HG03064 (cell line): Measurements from ENCODE around the gene GULP1.
"Not testable (repeated sequence)": the region's sequence is repeated elsewhere in the genome, so short reads cannot be mapped to it uniquely, and the experiment has no call there.

ENCODE experiments used
- ATAC-seq: cut with Tn5 transposase; IDR thresholded peaks from one replicate; pipeline ENCODE4 v1.9.1; 2021; ENCODE audit warnings: low read depth; ENCODE audit not compliant: unreplicated experiment

Gene GULP1

DNA sequence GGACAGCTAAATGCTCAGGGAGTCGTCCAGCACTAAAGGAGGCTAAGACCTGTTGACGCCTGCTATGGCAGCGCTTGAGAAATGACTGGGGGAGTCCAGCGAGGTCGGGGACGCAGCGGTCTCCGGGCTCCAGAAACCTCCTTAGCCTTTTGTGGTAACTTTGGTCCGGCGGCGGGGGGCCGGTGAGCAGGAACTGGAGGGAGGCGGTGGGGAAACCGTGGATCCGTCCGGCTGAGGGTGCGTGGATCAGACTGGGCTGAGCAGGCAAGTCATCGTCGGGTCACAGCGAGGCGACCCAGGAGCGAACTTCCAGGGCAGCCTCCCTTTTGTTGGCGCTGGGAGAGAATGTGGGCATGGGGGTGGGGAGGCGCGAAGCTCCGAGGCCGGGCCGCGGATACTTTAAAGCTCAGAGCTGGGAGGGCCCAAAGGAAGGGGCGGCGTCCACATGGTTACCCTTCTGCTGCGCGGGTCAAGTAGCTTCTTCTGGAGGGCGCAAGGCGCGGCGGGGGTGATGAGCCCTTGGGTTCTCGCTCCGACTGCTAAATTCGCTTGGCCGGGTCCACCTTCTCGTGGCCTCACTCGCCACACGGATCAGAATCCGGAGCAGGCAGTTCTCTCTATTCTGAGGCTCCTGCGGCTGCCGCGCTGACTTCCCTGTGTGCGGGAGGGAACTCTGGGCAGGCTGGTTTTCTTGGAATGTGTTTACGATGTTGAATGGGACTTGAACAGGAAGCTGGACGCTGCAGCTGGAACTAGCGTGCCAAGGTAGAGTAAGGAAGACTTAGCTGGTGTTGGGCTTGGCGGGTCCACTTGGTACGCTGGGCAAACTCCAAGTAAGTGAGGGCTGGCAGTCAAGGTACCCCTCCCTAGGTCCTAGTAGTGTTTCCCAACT lies 920 bp downstream of the GULP1 start:
- ATAC-seq = no peak

DNA sequence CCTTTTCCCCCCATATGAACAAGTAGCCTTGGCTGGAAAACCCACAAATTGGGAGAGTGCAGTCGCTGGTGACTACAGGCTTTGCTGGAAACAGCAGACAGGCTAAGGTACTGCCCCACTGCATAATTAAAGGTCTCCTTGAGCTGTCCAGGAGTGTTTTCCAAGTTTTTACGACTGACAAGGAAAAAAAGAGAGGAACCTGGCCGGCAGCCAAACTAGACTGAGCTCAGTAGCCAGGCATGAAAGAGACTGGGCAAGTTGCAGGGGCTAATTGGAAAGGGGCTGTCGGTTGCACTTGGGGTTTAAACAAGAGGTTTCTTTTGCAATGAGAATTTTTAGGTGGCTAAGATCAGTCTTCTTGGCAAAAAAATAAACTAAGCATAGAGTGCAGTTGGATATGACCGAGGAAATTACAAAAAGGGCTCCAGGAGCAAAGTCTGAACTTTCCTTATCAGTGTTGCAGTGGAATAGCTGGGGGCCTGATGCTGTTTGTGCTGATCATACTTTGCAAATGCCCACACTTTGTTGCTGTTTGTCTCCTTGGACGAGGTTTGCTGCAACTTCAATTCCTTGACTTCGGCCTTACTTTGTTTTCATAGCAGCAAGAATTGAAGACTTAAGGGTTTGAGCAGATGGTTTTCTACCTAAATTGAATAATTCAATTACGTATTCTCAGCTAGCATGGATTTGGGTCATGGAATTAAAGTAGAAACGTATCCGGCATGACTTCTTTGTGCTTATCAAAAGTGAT lies 2.1 kb downstream of the GULP1 start:
- ATAC-seq = no peak

DNA sequence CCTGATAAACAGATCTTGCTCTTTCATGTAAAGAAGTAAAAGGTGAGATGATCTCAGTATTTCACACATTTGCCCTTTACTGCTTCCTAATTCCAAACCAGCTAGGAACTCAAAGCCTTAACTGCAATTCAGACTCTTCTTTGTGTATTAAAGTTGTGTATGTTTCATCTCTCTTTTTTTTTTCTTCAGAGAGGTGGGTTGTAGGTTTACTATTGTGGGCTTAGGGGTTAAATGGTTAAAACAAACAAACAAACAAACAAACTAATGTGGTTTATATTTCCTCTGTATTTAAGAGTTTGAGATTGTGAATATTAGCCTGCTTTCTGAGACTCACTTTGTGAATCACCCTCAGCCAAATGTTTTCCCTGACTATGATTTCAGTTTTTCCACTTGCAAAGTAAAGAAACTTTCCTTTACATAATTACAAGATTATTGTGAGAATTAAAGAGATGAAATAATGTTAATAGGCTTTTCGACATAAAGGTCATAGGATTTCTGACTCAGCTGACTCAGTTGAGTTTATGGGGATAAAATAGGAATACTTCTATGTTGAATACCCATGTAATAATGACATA lies 2.8 kb downstream of the GULP1 start:
- ATAC-seq = no peak

DNA sequence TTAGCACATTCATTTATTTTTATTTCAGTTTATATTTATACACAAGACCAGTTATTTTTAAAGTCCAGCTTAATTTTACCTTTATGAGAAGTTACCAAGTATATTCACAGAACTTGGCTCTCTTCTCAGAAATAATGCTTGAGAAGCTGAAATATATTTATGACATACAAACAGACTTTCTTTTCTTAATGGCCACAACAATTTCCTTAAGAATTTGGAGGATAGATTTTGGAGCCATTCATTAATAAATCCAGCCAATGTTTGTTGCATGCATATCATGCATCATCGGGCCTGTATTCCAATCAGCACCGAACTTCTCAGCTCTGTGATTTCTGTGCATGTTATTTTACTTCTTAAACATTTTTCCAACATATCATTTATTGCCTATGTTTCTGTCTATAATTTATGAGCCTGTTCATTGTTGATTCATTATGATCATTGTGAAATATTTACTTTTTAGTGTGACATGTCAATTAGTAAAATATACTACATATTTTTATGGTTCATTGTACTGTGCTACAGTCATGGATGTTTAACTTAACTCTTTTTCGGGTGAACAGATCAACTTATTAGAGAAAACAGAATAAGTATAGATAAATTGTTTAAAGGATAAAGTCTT lies 3.5 kb downstream of the GULP1 start:
- no peak for ATAC-seq

DNA sequence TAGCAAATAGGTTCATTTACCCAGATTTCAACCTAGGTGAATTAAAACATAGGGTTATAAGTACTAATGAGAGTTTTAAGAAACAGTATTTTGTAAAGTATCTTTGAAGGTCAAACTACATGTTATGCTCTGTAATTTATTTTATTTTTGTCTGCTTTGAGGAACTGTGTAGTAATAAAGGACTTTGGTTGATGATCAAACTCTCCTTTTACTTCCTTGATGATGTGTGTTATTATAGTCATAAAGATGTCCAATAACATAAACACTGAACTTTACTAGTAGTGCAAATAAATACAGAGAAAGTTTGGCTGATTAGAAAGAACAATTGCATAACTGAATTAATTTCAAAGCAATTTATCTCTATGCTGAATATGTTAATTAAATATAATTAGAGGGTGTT lies 6.3 kb downstream of the GULP1 start:
- ATAC-seq = no peak

DNA sequence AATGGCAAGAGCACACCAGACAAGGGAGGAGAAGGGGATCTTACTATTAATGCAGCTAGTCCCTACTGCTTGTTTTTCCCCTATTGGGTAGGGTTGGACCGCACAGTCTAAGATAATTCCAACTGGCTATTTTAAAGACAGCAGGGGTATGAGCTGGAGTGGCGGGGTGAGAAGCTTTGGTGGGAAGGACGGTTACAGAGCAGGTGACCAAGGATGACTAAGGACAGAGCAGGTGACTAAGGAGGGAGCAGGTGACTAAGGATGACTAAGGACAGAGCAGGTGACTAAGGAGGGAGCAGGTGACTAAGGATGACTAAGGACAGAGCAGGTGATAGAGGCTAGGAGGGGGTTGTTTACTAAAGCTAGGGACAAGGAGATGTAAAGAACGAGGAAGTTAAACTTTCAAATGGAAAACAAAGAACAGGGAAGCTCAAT lies 7.3 kb downstream of the GULP1 start:
- not testable (repeated sequence) for ATAC-seq

DNA sequence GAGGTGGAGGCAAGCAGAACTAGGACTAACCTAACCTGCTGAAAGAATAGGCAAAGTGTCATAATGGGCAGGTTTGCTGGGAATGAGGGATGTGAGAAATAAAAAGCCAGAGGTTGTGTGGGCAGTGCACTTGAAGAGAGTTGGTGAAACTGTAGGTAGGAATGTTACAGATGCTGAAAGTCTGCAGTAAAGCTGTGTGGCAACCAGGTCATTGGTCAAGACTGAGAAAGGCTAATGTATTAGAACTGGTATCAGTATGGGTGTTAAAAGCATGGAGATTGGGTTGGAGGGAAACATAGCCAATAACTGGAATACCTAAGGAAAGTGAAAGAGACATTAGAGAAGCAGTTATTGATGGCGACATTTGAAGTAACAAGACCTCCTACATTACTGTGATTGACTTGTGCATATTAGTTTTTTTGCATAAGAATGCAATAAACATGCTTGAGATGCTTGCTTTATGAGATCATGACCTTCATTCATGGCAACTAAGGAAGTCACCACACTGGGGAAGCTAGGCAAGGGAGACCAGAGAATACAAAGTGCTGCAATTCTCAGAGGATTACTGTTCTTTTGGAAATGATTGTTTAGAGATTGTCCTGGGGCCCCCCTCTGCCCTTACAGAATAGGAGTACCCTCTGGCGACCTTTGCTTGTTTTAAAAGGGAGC lies 11.8 kb downstream of the GULP1 start:
- ATAC-seq = no peak

DNA sequence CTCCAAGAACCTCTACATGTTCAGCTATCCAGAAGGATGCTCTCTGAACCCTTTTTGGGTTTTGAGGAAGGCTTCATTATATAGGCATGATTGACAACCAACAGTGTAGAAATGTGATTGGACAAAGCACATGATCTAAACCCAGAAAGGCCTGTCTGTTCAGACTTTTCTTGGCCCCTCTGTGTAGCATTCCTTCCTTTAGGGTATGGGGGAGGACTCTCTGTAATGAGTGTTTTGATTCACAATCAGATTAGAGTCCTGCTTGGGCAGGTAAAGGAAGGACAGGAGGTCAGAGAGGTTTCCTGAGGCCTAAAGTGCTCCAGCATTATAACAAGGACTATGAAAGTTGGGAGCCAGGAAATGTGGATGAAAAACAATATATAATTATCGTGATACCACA lies 13.6 kb downstream of the GULP1 start:
- no peak for ATAC-seq

DNA sequence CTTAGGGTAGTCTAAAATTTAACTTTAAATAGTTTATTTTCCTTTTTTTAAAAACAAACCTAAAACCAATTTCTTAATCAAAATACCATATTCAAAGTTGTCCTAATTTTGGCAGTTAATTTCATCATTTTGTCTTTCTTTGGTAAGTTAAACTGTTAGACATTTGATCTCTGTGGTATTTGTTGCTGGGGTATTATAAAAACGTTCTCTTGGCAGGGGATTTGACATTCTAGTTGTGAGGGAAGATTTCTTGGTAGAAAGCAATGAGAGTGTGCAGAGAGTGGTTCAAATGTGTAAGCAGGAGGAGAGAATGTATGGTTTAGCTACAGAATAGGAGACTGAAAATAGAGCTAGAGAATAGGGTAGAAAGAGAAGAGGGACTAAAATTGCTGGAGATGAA lies 14.6 kb downstream of the GULP1 start:
- no peak for ATAC-seq

DNA sequence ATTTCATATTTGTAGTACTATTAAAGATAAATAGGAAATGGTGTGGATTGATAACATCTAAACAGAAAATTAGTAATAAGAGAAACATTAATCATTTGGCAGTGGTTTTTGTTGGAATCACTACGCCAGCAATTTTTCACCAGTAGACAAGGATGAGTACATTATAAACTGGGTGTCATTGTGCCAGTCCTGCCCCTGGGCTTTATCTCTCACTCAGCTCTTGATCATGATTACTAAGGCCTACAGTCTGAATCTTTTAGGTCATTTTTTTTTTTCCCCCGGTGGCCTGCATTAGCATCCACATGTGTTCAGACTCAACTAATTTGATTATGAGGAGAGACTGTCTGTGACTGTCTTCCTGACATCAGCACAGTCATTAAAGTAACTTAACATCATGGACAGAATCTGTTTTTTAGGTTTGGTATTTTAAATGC lies 16.2 kb downstream of the GULP1 start:
- ATAC-seq = no peak

DNA sequence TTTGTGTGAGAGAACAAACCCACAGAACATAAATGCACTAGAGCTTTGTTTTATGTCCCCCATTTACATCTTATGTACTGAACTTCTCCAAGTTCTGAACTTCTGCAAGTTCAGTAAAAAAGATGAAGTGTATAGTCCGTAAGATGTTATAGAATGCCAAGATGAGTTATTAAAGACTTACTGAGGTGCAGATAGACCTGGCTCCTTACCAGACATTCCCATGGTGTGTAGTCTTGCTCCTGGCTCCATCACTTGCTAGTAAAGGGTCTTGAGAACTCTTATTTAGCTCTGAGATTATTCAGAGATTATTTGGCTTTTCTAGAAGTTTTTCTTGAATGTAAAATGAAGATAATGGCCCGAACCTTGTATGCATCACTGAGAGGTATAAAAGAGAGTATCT lies 16.8 kb downstream of the GULP1 start:
- ATAC-seq = no peak

DNA sequence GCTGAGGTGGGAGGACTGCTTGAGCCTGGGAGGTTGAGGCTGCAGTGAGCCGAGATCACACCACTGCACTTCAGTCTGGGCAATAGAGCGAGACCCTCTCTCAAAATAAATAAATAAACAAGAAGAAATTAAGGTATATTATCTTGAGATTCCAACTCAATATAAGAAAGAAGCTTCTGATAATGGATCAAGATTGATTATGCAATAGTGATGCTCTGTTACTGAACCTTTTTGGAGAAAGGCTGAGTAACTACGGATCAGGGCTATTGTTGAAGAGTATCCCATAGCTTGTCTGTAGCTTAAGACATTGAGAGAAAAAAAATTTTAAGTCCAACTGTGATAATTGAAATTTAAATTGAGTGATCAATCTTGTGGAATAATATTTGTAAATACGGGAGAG lies 17.7 kb downstream of the GULP1 start:
- ATAC-seq = no peak

DNA sequence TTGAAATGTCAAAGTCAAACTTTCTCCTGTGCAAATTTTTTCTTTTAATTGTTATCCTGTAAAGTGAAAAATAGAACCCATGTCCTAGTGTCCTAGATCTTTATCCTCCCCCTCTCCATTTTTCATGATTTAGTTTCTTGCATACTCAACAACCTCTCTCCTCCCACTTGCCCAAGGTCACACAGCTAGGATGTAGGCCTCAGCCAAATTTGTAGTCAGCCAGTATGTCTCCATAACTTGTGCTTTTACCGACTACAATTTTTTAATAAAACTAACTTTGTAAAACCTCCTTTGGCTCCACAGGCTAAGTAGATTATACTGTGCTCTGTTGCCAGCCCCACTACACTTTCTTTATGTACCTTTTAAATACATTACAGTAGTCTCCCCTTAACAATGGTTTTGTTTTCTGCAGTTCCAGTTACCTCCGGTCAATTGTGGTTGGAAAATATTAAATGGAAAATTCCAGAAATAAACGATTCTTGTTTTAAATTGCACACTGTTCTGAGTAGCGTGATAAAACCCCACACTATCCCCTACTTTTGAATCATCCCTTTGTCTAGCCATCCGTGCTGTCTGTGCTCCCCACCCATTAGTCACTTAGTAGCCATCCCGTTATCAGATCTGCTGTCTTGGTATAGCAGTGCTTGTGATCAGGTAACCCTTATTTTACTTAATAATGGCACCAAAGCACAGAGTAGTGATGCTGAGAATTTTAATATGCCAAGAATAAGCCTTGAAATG lies 22.8 kb downstream of the GULP1 start:
- ATAC-seq = no peak

DNA sequence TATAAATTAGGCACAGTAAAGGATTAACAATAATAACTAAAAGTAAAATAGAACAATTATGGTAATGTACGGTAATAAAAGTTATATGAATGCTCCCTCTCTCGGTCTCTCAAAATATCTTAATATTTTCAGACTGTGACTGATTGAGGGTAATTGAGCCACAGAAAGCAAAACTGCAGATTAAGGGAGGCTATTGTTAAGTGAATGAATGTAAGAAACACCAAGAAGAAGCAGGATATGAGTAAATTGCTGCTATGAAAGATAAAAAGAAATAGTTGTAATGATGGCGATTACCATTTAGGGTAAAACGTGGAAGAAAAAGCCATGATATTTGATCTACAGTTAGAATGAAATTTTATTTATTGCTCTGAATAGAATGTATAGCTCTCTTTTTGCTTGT lies 24.1 kb downstream of the GULP1 start:
- ATAC-seq = no peak

DNA sequence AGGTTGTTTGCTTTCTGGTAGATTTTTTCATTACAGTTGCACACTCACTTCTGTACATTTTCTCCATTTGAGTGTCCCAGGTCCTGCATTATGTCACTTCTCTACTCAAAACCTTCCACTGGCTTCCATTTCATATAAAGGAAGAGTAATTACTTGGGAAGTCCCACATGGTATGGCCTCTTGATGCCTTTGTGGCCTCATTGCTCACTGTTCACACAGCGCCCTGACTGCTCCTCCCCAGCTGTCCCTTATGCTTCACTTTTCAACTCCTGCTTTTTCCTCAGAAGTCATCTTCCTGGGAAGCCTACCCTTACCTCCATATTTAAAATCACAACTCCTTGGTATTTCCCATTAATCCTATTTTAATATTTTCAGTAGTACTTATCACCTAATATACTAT lies 24.7 kb downstream of the GULP1 start:
- ATAC-seq = no peak

DNA sequence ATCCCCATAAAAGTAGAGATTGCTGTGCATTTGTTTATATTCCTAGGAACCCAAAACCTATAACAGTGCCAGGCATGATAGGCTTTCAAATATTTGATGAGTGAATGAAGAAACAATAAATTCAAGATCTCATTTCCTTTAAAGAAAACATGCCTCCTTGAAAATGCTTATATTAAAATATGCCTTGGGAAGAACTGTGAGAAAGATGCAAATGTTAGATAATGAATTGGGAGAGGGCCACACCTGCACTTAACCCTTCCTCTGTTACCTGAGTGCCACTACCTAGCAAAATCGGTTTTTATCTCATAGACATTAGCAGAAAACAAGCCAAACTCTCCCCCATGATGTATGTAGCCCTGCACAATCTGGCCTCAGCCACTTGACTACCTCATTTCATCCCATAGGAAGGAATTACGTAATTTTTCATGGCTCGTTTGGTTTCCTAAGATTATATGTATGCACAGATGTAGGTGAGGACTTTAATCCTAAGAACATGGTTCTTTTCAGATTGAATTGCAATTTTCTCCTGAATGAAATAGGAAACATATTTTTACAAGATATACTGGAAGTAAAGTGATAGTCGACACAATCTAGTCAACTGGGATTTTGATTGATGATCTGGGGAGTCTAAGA lies 25.2 kb downstream of the GULP1 start:
- no peak for ATAC-seq

DNA sequence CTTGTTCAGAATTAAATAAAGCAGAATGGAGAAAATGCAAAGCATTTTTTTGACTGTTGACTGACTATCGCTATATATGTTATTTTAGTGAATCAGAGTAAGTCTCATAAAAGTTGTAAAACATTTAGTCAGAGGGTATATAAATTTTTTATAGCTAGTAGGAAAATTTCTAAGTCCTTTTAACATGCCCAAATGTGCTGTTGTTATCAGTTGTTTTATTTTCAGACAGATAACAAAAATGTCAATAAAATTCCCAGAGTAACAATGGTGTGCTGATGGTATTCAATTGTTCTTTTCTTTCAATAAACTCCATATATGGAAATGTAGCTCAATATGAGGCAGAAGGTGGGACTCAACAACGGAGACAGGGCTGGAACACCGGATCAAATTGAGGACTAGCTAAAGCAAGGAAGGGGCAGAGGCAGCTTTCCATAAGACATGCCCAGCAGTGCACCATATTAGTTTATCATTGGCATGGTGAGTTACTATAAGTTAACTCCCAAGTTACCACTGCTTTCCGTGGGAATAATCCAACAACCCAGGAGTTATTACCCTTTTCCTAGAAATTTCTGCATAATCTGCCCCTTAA lies 26.6 kb downstream of the GULP1 start:
- ATAC-seq = no peak

DNA sequence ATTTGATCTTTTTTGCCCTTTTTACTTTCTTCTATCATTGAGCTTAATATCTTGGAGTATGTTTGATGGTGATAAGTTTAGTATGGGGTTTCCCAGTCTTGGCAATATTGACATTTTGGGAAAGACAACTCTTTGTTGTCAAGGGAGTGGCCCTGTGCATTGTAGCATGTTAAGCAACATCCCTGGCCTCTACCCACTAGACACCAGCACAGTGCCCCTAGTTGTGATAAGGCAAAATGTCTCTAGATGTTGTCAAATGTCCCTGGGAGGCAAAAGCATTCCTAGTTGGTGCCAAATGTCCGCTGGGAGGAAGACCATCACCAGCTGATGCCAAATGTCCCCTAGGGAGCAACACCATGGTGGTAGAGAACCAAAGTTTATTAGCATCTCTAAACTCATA lies 28.2 kb downstream of the GULP1 start:
- no peak for ATAC-seq

DNA sequence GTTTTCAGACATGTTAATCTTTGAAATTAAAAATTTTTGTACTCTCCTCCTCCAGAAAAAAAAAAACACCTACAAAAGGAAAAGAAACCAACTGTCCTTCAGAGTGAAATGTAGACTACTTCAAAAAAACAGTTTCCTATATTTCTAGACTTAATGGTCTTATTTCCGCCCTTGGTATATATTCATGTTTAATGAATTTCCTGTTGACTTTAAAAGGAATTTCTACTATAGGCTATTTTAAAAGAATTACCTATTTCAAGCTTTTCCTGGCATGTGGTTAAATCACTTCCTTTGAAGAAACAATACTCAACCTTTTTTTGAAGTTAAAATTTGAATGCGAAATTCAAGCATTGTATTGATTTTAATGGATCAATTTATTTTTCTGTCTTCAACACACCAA lies 29.2 kb downstream of the GULP1 start:
- no peak for ATAC-seq
